Loucy (cell line): ENCODE measurements around the gene PRR13.
"Not testable (repeated sequence)": the region's sequence is repeated elsewhere in the genome, so short reads cannot be mapped to it uniquely, and the experiment has no call there.

Experiments
- H2AFZ ChIP-seq: fragments of 200-600 bp; sonication (generic); 2 replicates; pipeline ENCODE4 v1.6.0; 2016; ENCODE audit warnings: antibody characterized with exemption, mild to moderate bottlenecking, low read length, moderate library complexity
- H3F3A ChIP-seq: fragments of 200-600 bp; 2 replicates; pipeline ENCODE4 v1.6.0; 2016; ENCODE audit warnings: antibody characterized with exemption, low read depth, mild to moderate bottlenecking
- H3K27me3 ChIP-seq: fragments of 200-600 bp; sonication (generic); 2 replicates; pipeline ENCODE4 v1.6.1; 2014; ENCODE audit warnings: low read length, mild to moderate bottlenecking; ENCODE audit not compliant: insufficient read depth, poor library complexity, severe bottlenecking
- H3K36me3 ChIP-seq: fragments of 200-600 bp; sonication (generic); 2 replicates; pipeline ENCODE4 v1.6.1; 2016; ENCODE audit warnings: low read length; ENCODE audit not compliant: insufficient read depth
- H3K4me1 ChIP-seq: fragments of 200-600 bp; sonication (generic); 2 replicates; pipeline ENCODE4 v1.5.1; 2014; ENCODE audit warnings: low read length, mild to moderate bottlenecking; ENCODE audit not compliant: insufficient read depth, poor library complexity, severe bottlenecking
- H3K4me2 ChIP-seq: fragments of 200-600 bp; sonication (generic); 2 replicates; pipeline ENCODE4 v1.6.0; 2014; ENCODE audit warnings: antibody characterized with exemption, low read length, low read depth, mild to moderate bottlenecking; ENCODE audit not compliant: poor library complexity, severe bottlenecking
- H3K4me3 ChIP-seq: fragments of 200-600 bp; sonication (generic); 2 replicates; pipeline ENCODE4 v1.5.1; 2014; ENCODE audit warnings: low read length, mild to moderate bottlenecking, mixed read lengths; ENCODE audit not compliant: poor library complexity, severe bottlenecking
- H3K79me2 ChIP-seq: fragments of 200-600 bp; sonication (generic); 2 replicates; pipeline ENCODE4 v1.6.1; 2014; ENCODE audit warnings: low read length; ENCODE audit not compliant: insufficient read depth
- H3K9ac ChIP-seq: fragments of 200-600 bp; sonication (generic); 2 replicates; pipeline ENCODE4 v1.6.0; 2014; ENCODE audit warnings: mild to moderate bottlenecking, low read depth, low read length, moderate library complexity; ENCODE audit not compliant: poor library complexity, severe bottlenecking
- H3K9me2 ChIP-seq: fragments of 200-600 bp; sonication (generic); replicated peaks from 2 replicates; pipeline ENCODE4 v1.6.1; 2016; ENCODE audit warnings: low read depth, low read length, mixed read lengths
- H3K9me3 ChIP-seq: fragments of 200-600 bp; sonication (generic); 2 replicates; pipeline ENCODE4 v1.6.1; 2014; ENCODE audit warnings: mild to moderate bottlenecking, antibody characterized with exemption, low read length, low read depth; ENCODE audit not compliant: insufficient read depth
- H4K20me1 ChIP-seq: fragments of 200-600 bp; sonication (generic); 2 replicates; pipeline ENCODE4 v1.6.0; 2014; ENCODE audit warnings: antibody characterized with exemption, low read length, mild to moderate bottlenecking; ENCODE audit not compliant: insufficient read depth, poor library complexity, severe bottlenecking
- CTCF ChIP-seq: fragments of 200-600 bp; sonication (generic); conservative IDR thresholded peaks from 2 replicates; pipeline ENCODE4 v1.5.1; 2014; ENCODE audit warnings: mild to moderate bottlenecking, antibody characterized with exemption, low read length
- EZH2phosphoT487 ChIP-seq: fragments of 200-600 bp; IDR thresholded peaks from 2 replicates; pipeline ENCODE4 v1.6.1; 2018; ENCODE audit warnings: antibody characterized with exemption, mild to moderate bottlenecking, moderate library complexity, borderline replicate concordance

The PRR13 gene

GRCh38 chr12:53479331-53479730, 37.8 kb downstream of the PRR13 start:
- peaks cover 47% of the 10 kb centered on the region for H3K79me2 ChIP-seq
- no peaks in the 10 kb centered on the region for H3K27me3 ChIP-seq
- peaks cover 4% of the 10 kb centered on the region; the same call in 1 of the 2 replicates for H3F3A ChIP-seq
- H3K9me2 ChIP-seq = no peaks in the 10 kb centered on the region
- TF ChIP-seq CTCF (no peak), EZH2phosphoT487 (no peak)
- no peak overlapping the region for H3K4me2 ChIP-seq
- H3K9ac ChIP-seq = no peak overlapping the region
- peaks cover 96% of the 10 kb centered on the region for H3K36me3 ChIP-seq
- no peak overlapping the region for H3K4me3 ChIP-seq
- no peaks in the 10 kb centered on the region for H3K9me3 ChIP-seq
- no peaks in the 10 kb centered on the region for H3K4me1 ChIP-seq
- peaks cover 83% of the 10 kb centered on the region for H4K20me1 ChIP-seq
- H2AFZ ChIP-seq = no peak overlapping the region

GRCh38 chr12:53480491-53481442, 39.2 kb downstream of the PRR13 start:
- H3K9me3 ChIP-seq = no peaks in the 10 kb centered on the region
- TF ChIP-seq CTCF = no peak
- no peak for TF ChIP-seq EZH2phosphoT487
- H3K9ac ChIP-seq = no peak overlapping the region
- no peak overlapping the region for H2AFZ ChIP-seq
- H3K4me3 ChIP-seq = no peak overlapping the region
- H4K20me1 ChIP-seq = peaks cover 69% of the 10 kb centered on the region
- H3K4me2 ChIP-seq = no peak overlapping the region
- H3F3A ChIP-seq = peaks cover 4% of the 10 kb centered on the region; the same call in 1 of the 2 replicates
- H3K79me2 ChIP-seq = peaks cover 33% of the 10 kb centered on the region
- peaks cover 94% of the 10 kb centered on the region for H3K36me3 ChIP-seq
- no peaks in the 10 kb centered on the region for H3K9me2 ChIP-seq
- no peaks in the 10 kb centered on the region for H3K27me3 ChIP-seq
- no peaks in the 10 kb centered on the region for H3K4me1 ChIP-seq

- H3K9me2 ChIP-seq, H3K4me2 ChIP-seq, H3K27me3 ChIP-seq, H3K9me3 ChIP-seq, H3K4me3 ChIP-seq, H3K4me1 ChIP-seq, H2AFZ ChIP-seq, H3F3A ChIP-seq, H3K9ac ChIP-seq: not testable (repeated sequence)
- Histone ChIP-seq H4K20me1 (peaks cover 64% of the 10 kb centered on the region), H3K36me3 (peaks cover 94% of the 10 kb centered on the region), H3K79me2 (peaks cover 26% of the 10 kb centered on the region)
These were observed 39.9 kb downstream of the PRR13 start for GRCh38 chr12:53481458-53481857.
